HG02852 (cell line): ENCODE measurements around the gene SIX4.
"Not testable (repeated sequence)": the region's sequence is repeated elsewhere in the genome, so short reads cannot be mapped to it uniquely, and the experiment has no call there.

ENCODE experiments used
- ATAC-seq: cut with Tn5 transposase; IDR thresholded peaks from one replicate; pipeline ENCODE4 v1.9.1; 2021; ENCODE audit warnings: mild to moderate bottlenecking, moderate library complexity; ENCODE audit not compliant: unreplicated experiment

The SIX4 gene

DNA sequence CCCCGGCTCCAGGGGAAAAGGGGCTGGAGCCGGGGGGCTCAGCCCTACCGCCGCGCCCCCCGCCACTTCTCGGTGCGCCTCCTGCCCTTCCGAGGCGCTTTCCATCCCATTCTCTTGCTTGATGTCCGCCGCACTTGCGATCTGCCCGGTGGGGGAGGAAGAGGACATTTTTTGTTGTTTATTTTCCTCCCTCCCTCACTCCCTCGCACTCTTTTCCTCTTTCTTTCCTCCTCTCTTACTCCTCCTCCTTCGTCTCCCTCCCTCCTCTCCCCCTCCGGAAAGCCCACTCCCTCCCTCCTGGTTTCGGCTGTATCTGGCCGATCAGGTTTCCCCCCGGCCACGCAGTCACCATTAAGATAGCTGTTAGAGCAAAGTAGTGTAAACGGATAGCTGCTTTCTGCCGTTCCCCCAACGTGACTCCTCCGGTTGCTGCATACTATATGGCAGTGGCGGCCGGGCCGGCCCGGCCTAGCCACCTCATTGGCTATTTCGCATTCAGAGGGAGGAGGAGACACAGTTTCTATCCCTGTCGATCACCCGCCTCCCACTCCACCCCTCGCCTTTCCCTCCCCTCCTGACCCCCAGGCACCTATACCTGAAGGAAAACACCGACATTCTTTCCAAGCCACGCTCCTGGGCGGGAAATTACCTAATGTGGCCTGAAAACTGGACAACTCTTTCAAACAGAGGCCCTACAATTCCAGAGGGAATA lies at the start of gene SIX4:
TSS of gene SIX4 (minus strand) at position 445 of the 712 bp plus-strand sequence. CDS start at position 168, 277 bp downstream.
- ATAC-seq: peak; percentile 67

DNA sequence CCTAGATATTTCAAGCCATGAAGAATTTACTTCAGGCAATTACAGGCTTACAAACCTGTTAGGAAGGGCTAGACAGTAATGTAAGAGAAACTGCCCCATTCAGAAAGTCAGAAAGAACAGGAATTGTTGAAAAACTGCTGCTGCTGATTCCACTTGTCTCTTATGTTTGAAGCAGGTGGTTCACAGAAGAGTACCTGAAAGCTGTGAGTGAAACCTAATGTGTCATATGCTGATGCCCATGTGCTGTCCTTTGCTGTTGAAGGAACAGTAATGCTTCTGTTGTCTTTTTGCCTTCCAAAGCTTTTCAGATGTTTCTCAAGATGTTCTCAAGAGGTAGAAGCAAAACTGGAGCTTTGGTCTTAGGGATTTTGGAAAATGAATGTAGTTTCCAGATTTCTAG lies 49.4 kb upstream of the SIX4 start:
- peak; percentile 69 for ATAC-seq

DNA sequence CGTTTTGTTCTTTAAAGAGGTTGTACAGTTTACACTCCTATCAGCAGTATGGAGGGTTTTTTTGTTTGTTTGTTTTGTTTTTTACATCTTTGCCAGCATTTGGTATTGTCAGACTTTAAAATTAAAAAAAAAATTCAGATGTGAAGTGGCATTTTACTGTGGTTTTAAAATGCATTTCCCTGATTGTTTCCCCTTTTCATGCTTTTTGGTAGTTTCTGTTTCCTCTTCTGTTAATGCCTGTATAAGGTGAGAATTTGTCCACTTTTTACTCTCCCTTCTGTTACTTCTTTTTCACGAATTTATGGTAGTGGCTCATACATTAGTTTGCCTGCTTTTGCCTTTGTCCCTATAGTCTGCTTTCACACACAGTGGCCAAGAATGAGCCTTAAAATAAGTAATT lies 47.0 kb upstream of the SIX4 start:
- no peak for ATAC-seq

DNA sequence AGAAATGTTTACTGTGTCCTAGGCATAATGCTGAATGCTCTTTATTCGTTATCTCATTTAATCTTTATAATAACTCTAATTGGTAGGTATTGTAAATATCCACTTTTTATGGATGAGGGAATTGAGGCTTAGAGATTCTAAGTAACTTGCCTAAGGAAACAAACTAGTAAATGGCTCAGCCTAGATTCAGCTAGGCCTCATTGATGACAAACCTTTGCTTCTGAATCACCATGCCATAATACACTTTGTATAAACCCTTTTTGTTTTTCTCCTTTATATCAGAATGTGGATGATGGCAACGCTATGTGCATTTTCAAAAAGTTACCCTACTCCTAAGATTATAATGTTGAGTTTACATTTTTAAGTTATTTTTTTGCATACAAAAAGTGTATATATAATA lies 44.5 kb upstream of the SIX4 start:
- no peak for ATAC-seq

DNA sequence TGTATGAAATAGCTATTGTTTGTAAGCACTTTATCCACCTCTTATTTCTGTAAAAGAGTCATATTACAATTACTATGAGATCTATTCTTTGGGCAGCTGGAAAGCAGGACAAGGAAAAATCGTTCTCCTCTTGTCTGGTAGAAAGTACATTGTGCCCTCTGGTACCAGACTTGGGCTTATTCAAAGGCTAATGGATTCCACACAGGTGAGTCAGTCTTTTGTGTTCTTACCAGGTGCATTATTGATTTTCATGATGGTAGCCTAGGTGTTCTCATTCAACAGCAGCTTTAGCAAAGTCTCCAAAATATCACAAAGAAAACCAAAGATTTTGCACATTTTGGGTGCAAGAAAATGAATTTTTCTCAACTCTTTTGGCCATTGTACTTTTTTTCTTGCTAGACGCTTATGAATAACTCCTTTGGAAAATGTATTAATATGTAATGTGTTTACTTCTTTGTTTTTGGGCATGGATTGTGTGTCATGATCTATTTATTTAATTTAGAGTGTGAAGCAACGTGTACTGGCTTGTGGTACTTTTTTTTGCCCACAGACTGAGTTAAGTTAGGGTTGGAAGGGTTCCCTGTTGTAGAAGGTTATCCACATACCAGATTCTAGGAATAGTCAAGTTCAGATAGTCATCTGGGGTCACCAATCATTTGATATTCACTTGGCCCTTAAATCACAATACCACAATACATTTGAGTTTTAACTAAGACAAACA lies 36.7 kb upstream of the SIX4 start:
- ATAC-seq: no peak

DNA sequence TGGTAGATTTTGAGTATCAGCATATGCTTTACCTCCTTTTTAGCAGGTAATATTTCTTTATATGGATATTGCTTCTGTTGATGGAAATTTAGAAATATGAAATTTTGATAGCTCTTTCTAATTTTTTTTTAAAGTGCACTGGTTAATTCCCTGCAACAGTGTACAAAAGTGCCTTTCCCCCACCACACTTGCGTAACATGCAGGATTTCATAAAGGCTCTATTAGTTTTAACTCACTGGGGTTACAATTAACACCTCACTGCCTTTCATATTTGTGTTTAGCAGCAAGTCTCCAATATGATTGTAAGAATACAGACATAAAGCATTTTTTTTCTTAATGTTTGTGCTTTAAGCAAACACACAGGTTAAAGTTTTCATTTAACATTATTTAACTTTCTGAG lies 36.1 kb upstream of the SIX4 start:
- ATAC-seq: no peak

DNA sequence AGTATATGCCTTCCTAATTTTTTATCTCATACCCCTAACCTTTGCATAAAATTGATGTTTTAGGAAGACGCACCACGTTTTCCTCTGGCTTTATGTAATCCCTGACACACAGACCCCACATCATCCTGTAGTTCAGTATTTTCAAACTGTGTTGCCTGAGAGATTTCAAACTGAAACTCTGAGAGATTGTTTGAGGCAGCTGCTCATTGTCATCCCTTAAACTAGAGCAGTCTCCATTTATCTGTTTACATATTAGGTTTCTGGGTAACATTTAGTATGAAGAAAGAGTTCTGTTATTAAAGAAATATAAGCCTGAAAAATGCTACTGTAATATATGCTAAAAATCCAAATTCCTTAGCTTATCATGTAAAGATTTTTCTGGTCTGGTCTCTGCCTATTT lies 34.7 kb upstream of the SIX4 start:
- peak; percentile 47 for ATAC-seq

DNA sequence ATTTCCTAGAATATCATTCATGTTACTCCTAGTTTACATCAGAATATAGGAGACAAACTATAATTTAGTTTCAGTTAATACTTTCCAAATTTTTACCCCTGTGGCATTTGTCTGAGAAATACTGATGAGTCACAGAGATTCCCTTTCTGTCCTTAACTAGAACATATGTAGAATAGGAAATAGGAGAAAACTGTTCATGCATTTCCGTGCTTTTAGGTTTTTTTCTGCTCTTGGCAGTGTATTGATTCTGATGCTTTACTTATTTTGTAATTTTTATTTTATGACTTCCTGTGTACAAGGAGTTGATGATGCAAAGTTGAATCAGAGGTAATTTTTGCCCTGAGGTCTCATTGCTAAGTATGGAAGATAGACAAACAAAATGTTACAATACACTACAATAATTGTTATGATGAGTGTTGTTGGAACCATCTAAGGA lies 33.4 kb upstream of the SIX4 start:
- ATAC-seq: no peak

DNA sequence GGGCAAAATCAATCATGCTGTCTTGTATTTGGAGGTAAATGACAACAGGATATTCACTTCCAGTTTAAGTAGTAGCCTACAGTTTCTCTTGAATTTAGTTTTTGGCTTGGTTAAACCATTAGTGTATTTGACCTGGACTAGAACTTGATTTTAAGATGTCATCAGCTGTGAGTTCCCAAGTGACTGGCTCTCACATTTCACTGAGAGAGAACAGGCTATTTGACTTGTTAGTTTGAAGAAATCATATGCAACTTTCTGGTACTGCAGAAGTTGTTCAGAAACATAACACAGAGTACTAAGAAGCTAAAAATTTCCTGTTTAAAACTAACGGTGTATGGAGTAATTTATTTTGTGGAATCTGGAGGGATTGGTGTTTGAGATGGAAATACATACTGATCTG lies 32.7 kb upstream of the SIX4 start:
- ATAC-seq: no peak

DNA sequence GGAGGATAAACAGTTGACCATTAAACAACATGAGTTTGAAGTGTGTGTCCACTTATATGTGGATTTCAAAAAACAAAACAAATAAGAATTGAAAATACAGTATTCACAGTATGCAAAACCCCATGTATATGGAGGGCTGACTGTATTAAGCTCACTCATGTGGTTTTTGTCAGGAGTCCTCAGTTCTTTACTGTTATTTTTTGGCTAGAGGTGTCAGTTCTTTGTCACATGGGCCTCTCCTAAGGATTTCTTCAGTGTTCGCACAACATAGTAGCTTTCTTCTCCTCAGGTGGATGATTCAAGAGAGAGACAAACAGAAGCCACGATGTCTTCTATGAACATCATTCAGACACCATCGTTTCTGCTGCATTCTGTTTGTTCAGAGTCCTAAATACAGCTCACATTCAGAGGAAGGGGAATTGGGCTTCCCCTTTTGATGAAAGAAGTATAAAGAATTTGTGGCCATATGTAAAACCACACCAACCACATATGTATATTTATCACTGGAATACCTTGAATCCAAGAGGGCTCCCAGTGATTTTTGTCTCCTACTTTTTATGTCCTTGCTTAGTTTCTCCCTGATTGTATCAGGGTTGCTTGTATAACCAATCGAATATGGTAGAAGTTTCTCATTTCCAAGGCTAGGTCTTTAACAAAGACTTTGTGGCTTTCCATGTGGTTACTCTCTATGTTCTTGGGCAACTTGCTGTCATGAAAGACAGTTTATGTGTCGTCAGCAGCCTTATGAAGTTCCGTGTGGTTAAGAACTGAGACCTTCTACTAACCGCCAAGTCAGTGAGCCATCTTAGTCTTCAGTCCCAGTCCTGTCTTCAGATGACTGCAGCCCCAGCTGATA lies 29.3 kb upstream of the SIX4 start:
- peak; percentile 97 for ATAC-seq

DNA sequence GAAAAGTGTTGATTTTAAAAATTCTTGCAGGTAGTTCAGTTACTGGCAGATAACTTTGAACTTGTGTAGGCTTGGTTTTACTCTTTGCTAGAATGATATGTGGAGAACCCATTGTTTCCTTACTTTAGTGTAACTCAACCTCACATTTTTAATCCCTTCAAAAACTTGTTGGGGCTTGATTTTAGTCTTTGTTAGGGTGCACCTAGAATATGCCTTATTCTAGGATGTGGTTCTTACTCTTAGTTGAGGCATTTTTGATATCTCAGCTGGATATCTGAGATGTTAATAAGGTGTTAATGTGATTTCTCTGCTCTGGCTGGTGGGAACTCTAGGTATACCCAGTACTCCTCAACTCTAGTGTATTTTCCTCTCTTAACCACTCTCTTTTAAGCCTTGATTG lies 20.4 kb upstream of the SIX4 start:
- no peak for ATAC-seq

DNA sequence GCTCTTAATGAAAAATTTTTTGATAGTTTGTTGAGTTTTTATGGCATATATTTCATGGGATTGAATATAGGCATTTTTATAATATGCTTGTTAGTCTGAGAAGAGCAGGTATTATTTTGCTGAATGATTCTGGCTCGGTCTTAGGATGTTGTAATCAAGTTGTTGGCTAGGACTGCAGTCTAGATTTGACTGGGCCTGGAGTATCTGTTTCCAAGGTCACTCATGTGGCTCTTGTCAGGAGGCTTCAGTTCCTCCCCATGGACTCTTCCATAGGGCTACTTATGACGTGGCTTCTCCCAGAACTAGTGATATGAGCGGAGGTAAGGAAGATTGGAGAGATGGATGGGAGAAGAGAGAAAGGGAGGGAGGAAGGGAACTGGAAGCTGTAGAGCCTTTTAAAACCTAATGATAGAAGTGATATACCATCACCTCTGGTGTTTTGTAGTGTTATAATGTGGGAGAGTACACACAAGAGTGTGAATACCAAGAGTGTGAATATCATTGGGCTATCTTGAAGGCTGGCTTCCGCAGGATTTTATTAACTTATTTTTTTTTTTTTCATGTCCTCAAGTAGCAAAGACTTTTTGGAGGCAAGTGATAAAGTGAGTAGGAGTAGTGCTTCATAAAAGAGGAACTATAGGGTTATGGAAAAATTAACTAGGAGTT lies 14.8 kb upstream of the SIX4 start:
- no peak for ATAC-seq

DNA sequence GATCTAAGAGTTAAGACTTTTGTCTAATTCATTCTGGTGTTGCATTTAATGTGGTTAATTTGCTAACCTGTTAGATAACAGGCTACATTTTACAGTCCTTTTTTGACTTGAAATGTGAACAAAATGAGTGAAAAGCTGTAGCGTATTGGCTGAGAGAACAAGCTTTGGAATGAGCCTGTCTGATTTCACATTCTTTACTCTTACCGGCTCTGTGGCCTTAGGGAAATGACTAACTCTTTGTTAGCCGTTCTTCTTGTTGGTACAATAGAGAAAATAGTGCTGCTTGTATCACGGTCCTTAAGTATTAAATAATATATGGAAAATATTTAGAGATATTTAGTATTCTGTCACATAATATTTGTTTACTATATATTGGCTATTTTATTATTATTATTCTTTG lies 12.3 kb upstream of the SIX4 start:
- ATAC-seq: no peak

DNA sequence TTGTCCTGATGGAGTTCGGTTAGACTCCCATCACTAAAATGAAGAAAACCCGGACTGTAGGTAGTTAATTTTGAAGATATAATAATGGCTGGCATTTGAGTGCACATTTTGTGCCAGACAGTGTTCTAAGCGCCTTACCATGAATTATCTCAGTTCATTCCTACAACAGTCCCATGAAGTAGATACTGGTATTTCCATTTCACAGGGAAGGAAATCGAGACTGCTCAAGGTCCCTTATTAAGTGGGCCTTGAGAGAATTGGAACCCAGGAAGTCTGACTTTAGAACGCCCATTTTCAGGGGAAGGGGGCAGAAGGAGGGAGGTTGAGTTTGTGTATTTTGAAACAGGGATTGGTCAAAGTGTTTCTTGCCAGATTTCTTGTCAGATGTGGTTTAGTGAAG lies 11.3 kb upstream of the SIX4 start:
- no peak for ATAC-seq

DNA sequence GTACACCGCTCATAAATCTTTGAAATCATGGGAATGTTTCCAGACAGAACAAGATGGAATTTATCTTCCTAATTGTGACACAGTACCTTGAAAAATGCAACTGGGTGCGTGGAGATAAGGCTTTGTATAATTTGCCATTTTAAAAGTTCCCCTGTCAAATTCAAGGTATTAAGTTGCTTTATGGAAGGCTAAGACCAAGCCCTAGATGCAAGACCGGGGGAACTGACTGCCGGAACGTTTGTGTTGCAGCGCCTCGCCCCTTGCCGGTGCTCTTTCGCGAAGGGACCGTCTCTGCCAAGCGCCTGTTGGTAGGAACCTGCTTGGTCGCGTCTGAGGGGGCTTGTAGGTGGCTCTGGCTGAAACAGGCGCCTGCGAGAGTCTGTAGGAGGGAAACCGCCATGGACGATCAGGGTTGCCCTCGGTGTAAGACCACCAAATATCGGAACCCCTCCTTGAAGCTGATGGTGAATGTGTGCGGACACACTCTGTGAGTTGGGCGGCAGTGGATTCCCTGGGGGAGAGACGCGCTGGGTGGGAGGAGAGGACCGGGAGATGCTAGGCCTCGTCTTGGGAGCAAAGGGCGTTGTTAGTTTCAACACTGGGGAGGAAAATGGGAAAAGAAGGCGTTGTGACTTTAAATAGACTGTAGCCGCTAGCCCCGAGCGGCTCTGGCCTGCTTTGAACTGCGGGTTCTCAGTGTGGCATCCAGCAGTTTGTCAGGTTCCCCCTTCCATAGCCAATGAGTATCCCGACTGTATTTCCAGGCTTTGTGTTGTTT lies 10.5 kb upstream of the SIX4 start, which contains the start of gene MNAT1:
TSS of gene MNAT1 (plus strand) at position 297 of the 778 bp plus-strand sequence. CDS start at position 399, 102 bp downstream.
- peak; percentile 97 for ATAC-seq

DNA sequence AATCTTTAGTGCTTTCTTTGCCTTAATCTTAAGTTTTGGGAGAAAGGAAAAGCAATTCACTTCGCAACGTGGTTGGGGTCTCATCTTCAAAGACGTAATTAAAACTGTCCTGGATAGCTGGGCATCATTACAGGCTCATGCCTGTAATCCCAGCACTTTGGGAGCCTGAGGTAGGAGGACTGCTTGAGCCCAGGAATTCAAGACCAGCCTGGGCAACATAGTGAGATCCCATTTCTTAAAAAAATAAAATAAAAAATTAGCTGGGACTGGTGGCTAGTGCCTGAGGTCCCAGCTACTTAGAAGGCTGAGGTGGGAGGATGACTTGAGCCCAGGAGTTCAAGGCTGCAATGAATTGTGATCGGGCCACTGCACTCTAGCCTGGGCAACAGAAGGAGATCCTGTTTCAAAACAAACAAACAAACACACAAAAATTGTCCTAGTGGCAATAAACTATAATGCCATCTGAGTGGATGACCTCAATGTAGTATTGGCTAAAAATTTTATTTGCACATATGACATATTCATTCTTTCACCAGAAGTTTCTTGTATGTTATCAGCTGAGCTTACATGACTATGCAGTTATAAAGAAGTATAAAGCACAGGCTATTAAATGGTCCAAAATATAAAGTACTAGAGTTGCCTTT lies 8.8 kb upstream of the SIX4 start:
- no peak for ATAC-seq

DNA sequence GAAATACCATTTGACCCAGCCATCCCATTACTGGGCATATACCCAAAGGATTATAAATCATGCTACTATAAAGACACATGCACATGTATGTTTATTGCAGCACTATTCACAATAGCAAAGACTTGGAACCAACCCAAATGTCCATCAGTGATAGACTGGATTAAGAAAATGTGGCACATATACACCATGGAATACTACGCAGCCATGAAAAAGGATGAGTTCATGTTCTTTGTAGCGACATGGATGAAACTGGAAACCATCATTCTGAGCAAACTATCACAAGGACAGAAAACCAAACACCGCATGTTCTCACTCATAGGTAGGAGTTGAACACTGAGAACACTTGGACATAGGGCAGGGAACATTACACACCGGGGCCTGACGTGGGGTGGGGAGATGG lies 7.1 kb upstream of the SIX4 start:
- ATAC-seq: not testable (repeated sequence)

DNA sequence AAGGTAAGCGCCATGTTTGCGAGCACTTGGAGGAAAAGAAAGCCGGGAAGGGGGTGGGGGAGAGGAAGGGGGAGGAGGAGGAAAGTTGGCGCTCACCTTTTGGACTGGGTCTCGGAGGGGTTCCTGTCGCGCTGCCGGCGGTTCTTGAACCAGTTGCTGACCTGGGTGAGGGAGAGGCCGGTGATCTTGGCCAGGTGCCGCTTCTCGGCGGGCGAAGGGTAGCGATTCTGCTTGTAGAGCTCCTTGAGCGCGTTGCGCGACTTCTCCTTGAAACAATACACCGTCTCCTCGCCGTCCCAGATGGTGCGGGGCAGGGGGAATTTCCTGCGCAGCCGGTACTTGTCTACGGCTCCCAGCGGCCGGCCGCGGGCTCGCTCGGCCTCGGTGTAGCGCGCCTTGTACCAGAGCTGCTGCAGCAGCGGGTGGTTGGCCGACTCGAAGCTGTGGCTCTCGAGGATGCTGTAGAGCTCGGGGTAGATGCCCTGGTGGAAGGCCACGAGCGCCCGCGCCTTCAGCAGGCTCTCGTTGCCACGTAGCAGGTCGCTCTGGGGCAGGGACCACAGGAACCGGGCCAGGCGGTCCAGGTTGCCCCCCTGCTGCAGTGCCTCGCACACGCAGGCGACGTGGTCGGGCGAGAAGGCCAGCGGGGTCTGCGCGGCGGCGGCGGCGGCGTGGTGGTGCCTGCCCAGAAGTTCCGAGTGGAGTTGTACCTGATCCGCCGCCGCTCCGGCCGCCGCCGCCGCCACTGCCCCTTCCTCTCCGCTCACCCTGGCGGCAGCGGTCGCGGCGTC lies 840 bp downstream of the SIX4 start:
- ATAC-seq: peak; percentile 46
